K562 (cell line): Measurements from ENCODE around the gene NPHP1. TPM values are rescaled to one million over a fixed set of nuclear protein-coding genes. Genes with fewer than 3 reads are reported as not detected.

ENCODE experiments used
- ATAC-seq: fragments of 200-7000 bp; cut with Tn5 transposase; 3 replicates; pipeline ENCODE4 v1.9.1; 2020; ENCODE audit warnings: moderate library complexity
- BruUV-seq: library from RNA; stranded (reverse); fragments of 400-500 nt; replicated peaks from 2 replicates; lab custom pipeline; 2021; lab: Mats Ljungman, UMichigan
- CTCF ChIA-PET: fragments of 300-600 bp; formaldehyde crosslinking; extraction: SDS; loops from one replicate; lab custom pipeline; 2021; ENCODE audit warnings: low intra/inter-chr PET ratio; lab: Yijun Ruan, JAX
- POLR2A ChIA-PET: fragments of 300-600, 350-650 bp; sonication (Branson Sonifier 250); formaldehyde crosslinking; extraction: SDS; loops from one replicate; lab custom pipeline; 2021; ENCODE audit warnings: antibody characterized with exemption, inconsistent platforms; lab: Yijun Ruan, JAX
- DNase-seq, 4 experiments: peaks; one replicate each; pipeline versions ENCODE4 v3.0.0 to v3.0.0-alpha.2; 2011 to 2018; ENCODE audit warnings: low spot score in 3 of 4, mixed read lengths in 3 of 4; ENCODE audit errors: extremely low read depth in 1 of 4
- FAIRE-seq: peaks from 2 replicates; lab custom pipeline; 2011; peaks lifted over from hg19 to GRCh38; lab: Jason Lieb, UNC
- H2AFZ ChIP-seq: 2 replicates; pipeline ENCODE4 v1.6.0; 2011; ENCODE audit warnings: low read depth, low read length, control low read depth, inconsistent platforms
- H3K27ac ChIP-seq: fragments of 200-600 bp; 3 replicates; pipeline ENCODE4 v1.8.0; 2011; ENCODE audit warnings: low read depth, mild to moderate bottlenecking, control low read depth, inconsistent platforms, low read length, moderate library complexity, mixed read lengths; ENCODE audit errors: extremely low read depth
- H3K27me3 ChIP-seq, 2 experiments: fragments of 300-600 bp in 1 of 2; 2 replicates in 1 of 2; 3 replicates in 1 of 2; pipeline versions ENCODE4 v1.6.0 to v1.8.0; 2011; ENCODE audit warnings: inconsistent platforms in 2 of 2, low read length in 2 of 2, mild to moderate bottlenecking in 1 of 2, mixed read lengths in 1 of 2, moderate library complexity in 1 of 2; ENCODE audit not compliant: control insufficient read depth in 2 of 2, insufficient read depth in 2 of 2
- H3K36me3 ChIP-seq: fragments of 300-600 bp; 3 replicates; pipeline ENCODE4 v1.8.0; 2011; ENCODE audit warnings: mild to moderate bottlenecking, low read length, inconsistent platforms; ENCODE audit not compliant: control insufficient read depth, insufficient read depth
- H3K4me1 ChIP-seq, 2 experiments: fragments of 200-600 bp in 1 of 2; replicated peaks in 1 of 2; 2 replicates in 1 of 2; 3 replicates in 1 of 2; pipeline versions ENCODE4 v1.5.1 to v1.8.0; 2011; ENCODE audit warnings: inconsistent platforms in 2 of 2, low read length in 2 of 2, mild to moderate bottlenecking in 1 of 2, mixed read lengths in 1 of 2, moderate library complexity in 1 of 2; ENCODE audit not compliant: control insufficient read depth in 2 of 2, insufficient read depth in 2 of 2
- H3K4me2 ChIP-seq: 2 replicates; pipeline ENCODE4 v1.6.1; 2011; ENCODE audit warnings: low read length, control low read depth, inconsistent platforms, mixed read lengths; ENCODE audit not compliant: insufficient read depth
- H3K4me3 ChIP-seq: fragments of 200-600 bp; sonication (generic), shearing (Covaris generic); 2 replicates; pipeline ENCODE4 v1.5.1; 2016; ENCODE audit warnings: control low read depth, inconsistent platforms
- H3K79me2 ChIP-seq: fragments of 200-600 bp; 3 replicates; pipeline ENCODE4 v1.8.0; 2011; ENCODE audit warnings: low read length, inconsistent platforms; ENCODE audit not compliant: control insufficient read depth, insufficient read depth
- H3K9ac ChIP-seq, 2 experiments: 2 replicates each; pipeline versions ENCODE4 v1.6.0 to v1.6.1; 2011; ENCODE audit warnings: low read depth in 2 of 2, low read length in 2 of 2, control low read depth in 1 of 2, inconsistent platforms in 1 of 2, mild to moderate bottlenecking in 1 of 2, mixed read lengths in 1 of 2; ENCODE audit not compliant: insufficient read depth in 1 of 2
- H3K9me1 ChIP-seq: one replicate; pipeline ENCODE4 v1.6.0; 2011; ENCODE audit warnings: inconsistent platforms, mild to moderate bottlenecking, low read length, moderate library complexity; ENCODE audit not compliant: control insufficient read depth, insufficient read depth
- H3K9me3 ChIP-seq: replicated peaks from 2 replicates; pipeline ENCODE4 v1.5.1; 2011; ENCODE audit warnings: low read depth, low read length, inconsistent platforms; ENCODE audit not compliant: control insufficient read depth, insufficient read depth
- H4K20me1 ChIP-seq: replicated peaks from 2 replicates; pipeline ENCODE4 v1.6.1; 2011; ENCODE audit warnings: low read length, inconsistent platforms, mixed read lengths; ENCODE audit not compliant: control insufficient read depth, insufficient read depth
- BHLHE40 ChIP-seq: IDR thresholded peaks from 2 replicates; pipeline ENCODE4 v1.6.1; 2011; ENCODE audit warnings: low read length, improper control_type of control experiment
- ETV6 ChIP-seq, 3 experiments: fragments of 150-350 bp in 1 of 3; sonication (generic) in 1 of 3; formaldehyde crosslinking in 1 of 3; IDR thresholded peaks; 2 replicates each; pipeline versions ENCODE4 v1.6.1 to v1.8.0; 2014 to 2022; ENCODE audit warnings: borderline replicate concordance in 2 of 3, low read depth in 2 of 3, antibody characterized with exemption in 1 of 3, low read length in 1 of 3, mild to moderate bottlenecking in 1 of 3, missing genetic modification reagents in 1 of 3
- HDAC1 ChIP-seq, 2 experiments: fragments of 450-650 bp; IDR thresholded peaks; 2 replicates each; pipeline ENCODE4 v1.6.1; 2016 to 2017; ENCODE audit warnings: inconsistent platforms in 1 of 2, mild to moderate bottlenecking in 1 of 2, moderate library complexity in 1 of 2
- HDGF ChIP-seq: fragments of 450-650 bp; IDR thresholded peaks from 2 replicates; pipeline ENCODE4 v1.6.1; 2016
- HMG20B ChIP-seq: fragments of 250-450 bp; sonication (Bioruptor Pico); IDR thresholded peaks from 2 replicates; pipeline ENCODE4 v1.5.0; 2021; ENCODE audit warnings: mild to moderate bottlenecking
- JUND ChIP-seq, 2 experiments: IDR thresholded peaks; 2 replicates in 1 of 2; 3 replicates in 1 of 2; pipeline ENCODE4 v1.6.1; 2011; ENCODE audit warnings: borderline replicate concordance in 2 of 2, low read depth in 2 of 2, low read length in 2 of 2, improper control_type of control experiment in 1 of 2, missing biosample characterization in 1 of 2, missing genetic modification characterization in 1 of 2, missing genetic modification reagents in 1 of 2
- KLF1 ChIP-seq: fragments of 450-650 bp; IDR thresholded peaks from 2 replicates; pipeline ENCODE4 v1.6.1; 2016; ENCODE audit warnings: missing genetic modification characterization, missing compliant biosample characterization
- NONO ChIP-seq, 2 experiments: fragments of 200-400 bp in 1 of 2; fragments of 450-650 bp in 1 of 2; formaldehyde crosslinking in 1 of 2; IDR thresholded peaks; 2 replicates each; pipeline ENCODE4 v1.6.1; 2017; ENCODE audit warnings: low read depth in 2 of 2, mild to moderate bottlenecking in 2 of 2, moderate library complexity in 2 of 2, low read length in 1 of 2
- RNF219 ChIP-seq: fragments of 250-450 bp; sonication (Bioruptor Pico); IDR thresholded peaks from 2 replicates; pipeline ENCODE4 v1.5.0; 2022; ENCODE audit warnings: mild to moderate bottlenecking
- TCF7L2 ChIP-seq: fragments of 150-350 bp; IDR thresholded peaks from 2 replicates; pipeline ENCODE4 v1.6.1; 2016; ENCODE audit warnings: low read depth, mild to moderate bottlenecking, low read length, moderate library complexity
- THAP12 ChIP-seq: fragments of 250-450 bp; sonication (Bioruptor Pico); IDR thresholded peaks from 2 replicates; pipeline ENCODE4 v1.9.0; 2021; ENCODE audit warnings: mild to moderate bottlenecking, inconsistent platforms
- XRCC3 ChIP-seq: fragments of 450-650 bp; IDR thresholded peaks from 2 replicates; pipeline ENCODE4 v1.6.1; 2017; ENCODE audit warnings: mild to moderate bottlenecking, moderate library complexity
- ZFP30 ChIP-seq: fragments of 250-450 bp; sonication (Bioruptor Pico); IDR thresholded peaks from 2 replicates; pipeline ENCODE4 v1.8.0; 2022; ENCODE audit warnings: moderate library complexity, mild to moderate bottlenecking, inconsistent platforms, borderline replicate concordance
- ZNF431 ChIP-seq: sonication (generic); formaldehyde crosslinking; IDR thresholded peaks from 2 replicates; pipeline ENCODE4 v1.8.0; 2022; ENCODE audit warnings: mild to moderate bottlenecking, missing genetic modification reagents
- ZNF76 ChIP-seq: fragments of 250-450 bp; sonication (Bioruptor Pico); IDR thresholded peaks from 2 replicates; pipeline ENCODE4 v1.4.0; 2020; ENCODE audit warnings: mild to moderate bottlenecking, moderate library complexity, borderline replicate concordance
- ZZZ3 ChIP-seq: fragments of 450-650 bp; IDR thresholded peaks from 2 replicates; pipeline ENCODE4 v1.6.1; 2016; ENCODE audit warnings: antibody characterized with exemption, mild to moderate bottlenecking, moderate library complexity
- in situ Hi-C: fragments of 300-500 bp; cut with MboI; formaldehyde crosslinking; loops from 4 replicates; pipeline ENCODE4 v1.15.0; 2018; ENCODE audit warnings: inconsistent platforms, mixed read lengths
- intact Hi-C: fragments of 100-400 bp; cut with micrococcal nuclease; formaldehyde crosslinking; loops from 2 replicates; pipeline ENCODE4 v1.14.2; 2022
- polyA plus RNA-seq, 8 experiments: library from polyadenylated mRNA; depleted of rRNA in 4 of 8; stranded (reverse) in 5 of 8; unstranded in 3 of 8; fragments of >200 nt; fragmentation: Nextera tagmentation in 2 of 8; fragmentation: Illumina TruSeq in 1 of 8; extraction: Ambion mirVana in 2 of 8; extraction: Trizol in 1 of 8; gene quantifications; 2 replicates each; pipeline versions ENCODE4 v1.2.1 to v1.2.3, GENCODE V29; 2011 to 2014; ENCODE audit warnings: inconsistent platforms in 1 of 8, missing spikeins in 1 of 8
- total RNA-seq, 7 experiments: library from RNA; depleted of rRNA in 6 of 7; stranded (reverse); fragments of >200 nt in 6 of 7; fragmentation: Illumina TruSeq in 2 of 7; extraction: Trizol in 2 of 7; gene quantifications; 2 replicates each; pipeline versions ENCODE4 v1.2.1 to v1.2.3, GENCODE V29; 2011 to 2021; ENCODE audit warnings: low replicate concordance in 1 of 7
- TF ChIP-seq, protein P1 (sequence below), 2 experiments: fragments of 450-650 bp in 1 of 2; sonication (generic) in 1 of 2; formaldehyde crosslinking; conservative IDR thresholded peaks; 2 replicates each; pipeline versions ENCODE4 v1.4.0 to v1.8.1; 2020 to 2022; ENCODE audit warnings: mild to moderate bottlenecking in 1 of 2, missing genetic modification reagents in 1 of 2
- TF ChIP-seq, protein P2 (sequence below): fragments of 250-450 bp; sonication (Bioruptor Pico); IDR thresholded peaks from 2 replicates; pipeline ENCODE4 v1.8.0; 2021; ENCODE audit warnings: moderate library complexity, mild to moderate bottlenecking, inconsistent platforms

NPHP1 gene
- total and polyA plus RNA-seq, 9 of the 15 experiments (the other 6 are each of a cell fraction or from before 2014, with no cell fraction given), result 0.11 to 0.32 (median 0.20) TPM; not detected in 5

- Histone ChIP-seq H3K9ac (no peak overlapping the region), H3K27me3 (no peaks in the 10 kb centered on the region; a peak in 1 of 5 replicates), H3K27ac (no peak overlapping the region), H3K9me1 (no peaks in the 10 kb centered on the region), H3K4me1 (no peaks in the 10 kb centered on the region), H2AFZ (no peak overlapping the region), H3K9me3 (no peaks in the 10 kb centered on the region), H3K79me2 (no peaks in the 10 kb centered on the region), H3K36me3 (no peaks in the 10 kb centered on the region), H4K20me1 (no peaks in the 10 kb centered on the region), H3K4me3 (no peak overlapping the region), H3K4me2 (no peak overlapping the region)
- ChIA-PET POLR2A (no interaction called here), CTCF (no interaction called here)
- no peak for DNase-seq
- no peak for ATAC-seq
- intact Hi-C loops, result no loop called here
- FAIRE-seq, result no peak
- BruUV-seq, result no TSS peak
- in situ Hi-C loops, result no loop called here
- TF ChIP-seq JUND (IDR thresholded peaks at IDR 0.05; ENCODE audit: borderline replicate concordance, low read depth, low read length) (no peak), JUND (tag; IDR thresholded peaks at IDR 0.05; ENCODE audit: borderline replicate concordance, low read depth, low read length) (no peak), THAP12 (CRISPR knock-in tag) (no peak), RNF219 (CRISPR knock-in tag) (no peak), HDAC1 (IDR thresholded peaks at IDR 0.05) (no peak), ZNF76 (CRISPR knock-in tag) (no peak), ZZZ3 (no peak), XRCC3 (no peak), KLF1 (tag) (no peak), NONO (IDR thresholded peaks at IDR 0.05; ENCODE audit: low read depth in 2 of 2, low read length in 1 of 2) (no peak), ZFP30 (CRISPR knock-in tag) (no peak), TCF7L2 (no peak), ETV6 (IDR thresholded peaks at IDR 0.05; ENCODE audit: borderline replicate concordance in 1 of 2, low read depth in 2 of 2, low read length in 1 of 2) (no peak), ETV6 (CRISPR knock-in tag; IDR thresholded peaks at IDR 0.05; ENCODE audit: borderline replicate concordance) (no peak), BHLHE40 (no peak), HDGF (no peak), ZNF431 (CRISPR knock-in tag) (no peak), HMG20B (CRISPR knock-in tag) (no peak)
- TF ChIP-seq, protein P1, sequence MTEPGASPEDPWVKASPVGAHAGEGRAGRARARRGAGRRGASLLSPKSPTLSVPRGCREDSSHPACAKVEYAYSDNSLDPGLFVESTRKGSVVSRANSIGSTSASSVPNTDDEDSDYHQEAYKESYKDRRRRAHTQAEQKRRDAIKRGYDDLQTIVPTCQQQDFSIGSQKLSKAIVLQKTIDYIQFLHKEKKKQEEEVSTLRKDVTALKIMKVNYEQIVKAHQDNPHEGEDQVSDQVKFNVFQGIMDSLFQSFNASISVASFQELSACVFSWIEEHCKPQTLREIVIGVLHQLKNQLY (CRISPR knock-in tag; conservative IDR thresholded peaks at IDR 0.05), result no peak
- TF ChIP-seq, protein P2, sequence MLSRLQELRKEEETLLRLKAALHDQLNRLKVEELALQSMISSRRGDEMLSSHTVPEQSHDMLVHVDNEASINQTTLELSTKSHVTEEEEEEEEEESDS, result no peak
Observed at GRCh38 chr2:110134025-110134424, 70.8 kb downstream of the NPHP1 start.
